GM10266 (cell line): Measurements from ENCODE around the gene SPATA17.

Experiments
- DNase-seq: peaks from one replicate; pipeline ENCODE4 v3.0.0; 2012; ENCODE audit errors: extremely low spot score
- CTCF ChIP-seq: IDR thresholded peaks from 2 replicates; pipeline ENCODE4 v1.5.1; 2012; ENCODE audit warnings: mild to moderate bottlenecking, low read depth; ENCODE audit not compliant: control insufficient read depth, insufficient read depth; ENCODE audit errors: missing control alignments

The SPATA17 gene

GRCh38 chr1:217876896-217877295, 245.8 kb downstream of the SPATA17 start:
- no peak for TF ChIP-seq CTCF
- DNase-seq: no peak

GRCh38 chr1:217881131-217881543, 250.0 kb downstream of the SPATA17 start:
- no peak for DNase-seq
- no peak for TF ChIP-seq CTCF

DNA sequence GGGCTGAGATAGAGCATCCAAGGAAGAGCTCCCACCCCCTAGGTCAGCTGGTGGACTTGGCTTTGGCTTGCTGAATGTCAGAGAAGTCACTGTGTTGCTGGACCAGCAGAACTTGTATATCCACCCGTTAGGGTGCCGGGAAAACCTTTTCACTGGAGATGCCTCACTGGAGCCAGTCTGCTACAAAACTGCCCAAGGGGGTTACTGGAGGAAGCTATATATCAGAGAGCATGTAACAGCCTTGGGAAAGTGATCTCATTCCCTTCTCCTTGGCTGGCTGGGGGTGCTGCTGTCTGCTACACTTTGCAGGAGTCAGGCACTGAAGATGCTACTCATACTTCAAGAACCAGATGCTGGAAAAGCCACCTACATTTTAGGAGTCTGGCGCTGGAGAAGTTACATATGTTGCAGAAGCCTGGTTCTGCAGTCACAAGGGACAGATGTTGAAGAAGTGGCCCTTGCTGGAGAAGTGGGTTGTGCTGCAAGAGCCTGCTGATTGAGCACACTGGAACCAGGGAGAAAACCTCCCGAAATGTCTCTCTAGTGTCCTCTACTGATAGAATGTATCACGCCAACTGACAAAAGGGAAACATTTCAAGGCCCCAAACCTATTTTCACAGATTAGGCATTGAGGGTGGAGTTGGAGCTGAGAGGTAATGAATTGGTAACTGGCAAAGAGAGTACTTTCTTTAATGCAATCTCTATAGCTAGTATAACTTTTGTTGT, 250.6 kb downstream of the SPATA17 start:
- DNase-seq: no peak

GRCh38 chr1:217885181-217885580, 254.0 kb downstream of the SPATA17 start:
- DNase-seq: no peak

More for the DNA sequence above, 250.6 kb downstream of the SPATA17 start:
- no peak for TF ChIP-seq CTCF

GRCh38 chr1:217888328-217888727, 257.2 kb downstream of the SPATA17 start:
- no peak for DNase-seq

More at GRCh38 chr1:217885181-217885580, 254.0 kb downstream of the SPATA17 start:
- TF ChIP-seq CTCF: no peak

GRCh38 chr1:217889401-217889800, 258.3 kb downstream of the SPATA17 start:
- no peak for TF ChIP-seq CTCF
- DNase-seq: no peak

More at GRCh38 chr1:217888328-217888727, 257.2 kb downstream of the SPATA17 start:
- no peak for TF ChIP-seq CTCF

DNA sequence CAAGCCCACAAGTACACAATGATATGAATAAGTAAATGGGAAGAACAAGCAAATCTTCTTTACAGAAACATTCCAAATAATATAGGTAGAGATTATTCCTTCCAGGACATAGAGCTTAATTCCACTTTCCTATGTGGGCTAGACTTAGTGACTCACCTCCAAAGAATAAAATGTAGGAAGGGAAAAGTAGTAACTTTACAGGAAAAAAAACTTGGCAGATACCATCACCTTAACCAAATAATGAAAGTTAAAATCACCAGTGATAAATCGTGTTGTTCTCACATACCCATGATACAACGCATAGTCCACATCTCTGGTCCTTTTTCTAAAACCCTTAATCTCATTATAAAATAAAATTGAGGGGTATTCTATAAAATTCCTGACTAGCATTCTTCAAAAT, 260.8 kb downstream of the SPATA17 start:
- DNase-seq: no peak
- TF ChIP-seq CTCF: no peak
